HG03196 (cell line): ENCODE measurements around the gene ADAMTS2.

ENCODE experiments used
- ATAC-seq: cut with Tn5 transposase; IDR thresholded peaks from one replicate; pipeline ENCODE4 v1.9.1; 2021; ENCODE audit not compliant: unreplicated experiment

ADAMTS2 gene

DNA sequence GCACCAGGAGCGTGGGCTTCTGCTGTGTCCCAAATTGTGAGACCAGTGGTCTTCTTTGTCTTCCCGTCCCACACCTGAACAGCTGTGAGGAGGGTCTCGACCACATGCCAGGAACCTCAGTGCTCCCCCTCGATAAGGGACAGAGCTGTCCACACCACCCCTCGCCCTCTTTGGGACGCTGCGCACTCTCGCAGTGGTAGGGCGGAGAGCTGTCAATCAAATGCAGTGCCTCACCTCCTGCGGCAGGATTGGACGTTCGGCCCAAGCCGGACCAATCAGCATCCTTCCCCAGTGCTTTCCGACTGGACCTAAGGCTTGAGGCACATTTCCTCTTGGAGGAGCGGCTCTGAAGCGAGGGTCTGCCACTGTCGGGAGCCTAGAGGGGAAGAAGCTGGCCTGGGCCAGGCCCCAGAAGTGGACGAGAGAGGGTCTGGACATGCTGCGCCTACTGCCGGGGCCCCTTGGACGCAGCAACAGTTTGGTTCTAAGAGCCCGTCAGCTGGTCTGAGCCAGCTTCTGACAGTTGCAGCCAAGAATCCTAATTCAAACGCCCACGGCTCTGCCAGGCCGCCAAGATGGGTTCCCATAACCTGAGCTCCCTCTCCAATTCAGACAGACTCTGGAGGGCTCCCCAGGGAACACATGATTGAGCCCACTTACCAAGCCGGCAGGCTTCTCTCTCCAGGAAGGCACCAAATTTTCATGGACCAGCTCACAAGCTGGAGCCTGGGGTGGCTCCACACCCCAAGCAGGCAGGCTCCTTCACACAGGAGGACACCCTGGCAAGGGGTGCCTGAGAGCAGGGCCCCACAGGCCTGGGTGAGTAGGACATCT lies 28.1 kb upstream of the ADAMTS2 start:
- no peak for ATAC-seq

DNA sequence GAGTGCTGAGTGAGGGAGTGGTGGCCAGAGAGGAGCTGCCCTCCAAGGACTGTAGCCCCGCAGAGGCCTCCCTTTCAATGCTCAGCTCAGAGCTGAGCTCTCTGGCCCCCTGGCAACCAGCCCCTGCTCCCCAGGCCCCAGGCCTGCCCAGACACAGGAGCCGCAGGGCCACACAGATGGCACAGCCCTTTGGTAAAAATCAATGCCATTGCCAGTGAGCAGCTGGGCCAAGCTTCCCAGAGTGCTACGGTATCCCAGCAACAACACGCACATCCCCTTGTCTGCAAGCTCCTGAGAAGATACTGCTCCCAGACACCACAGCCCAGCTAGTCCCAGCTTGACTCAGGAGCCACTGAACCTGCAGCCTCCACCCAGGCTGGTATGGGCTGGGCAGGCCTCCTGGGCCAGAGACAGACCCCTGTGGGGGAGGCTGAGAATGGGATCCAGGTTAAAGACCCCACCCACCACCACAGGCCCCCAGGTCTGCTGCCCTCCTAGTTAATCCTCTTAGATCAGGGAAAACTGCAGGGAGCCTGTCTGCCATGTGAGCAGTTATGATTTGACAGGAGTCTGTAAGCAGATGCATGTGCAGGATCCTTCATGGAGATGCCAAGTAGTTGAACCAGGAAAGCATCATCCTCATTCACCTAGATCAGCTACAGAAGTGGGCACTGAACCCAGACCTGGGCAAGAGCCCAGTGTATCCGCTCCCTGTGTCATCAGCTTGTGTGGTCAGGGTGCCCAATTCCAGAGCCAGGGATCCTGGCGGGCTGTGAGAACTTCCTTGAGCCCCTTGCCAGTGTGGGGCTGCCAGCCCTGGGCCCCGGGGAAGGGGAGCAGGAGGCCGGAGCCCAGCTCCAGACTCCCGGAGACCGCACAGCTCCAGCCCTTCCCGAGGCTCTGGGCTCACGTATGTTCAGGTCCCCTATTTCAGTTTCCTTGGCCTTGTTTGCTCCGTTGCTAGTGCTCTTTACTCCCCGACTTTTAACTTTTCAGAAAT lies 26.7 kb upstream of the ADAMTS2 start:
- ATAC-seq: no peak

DNA sequence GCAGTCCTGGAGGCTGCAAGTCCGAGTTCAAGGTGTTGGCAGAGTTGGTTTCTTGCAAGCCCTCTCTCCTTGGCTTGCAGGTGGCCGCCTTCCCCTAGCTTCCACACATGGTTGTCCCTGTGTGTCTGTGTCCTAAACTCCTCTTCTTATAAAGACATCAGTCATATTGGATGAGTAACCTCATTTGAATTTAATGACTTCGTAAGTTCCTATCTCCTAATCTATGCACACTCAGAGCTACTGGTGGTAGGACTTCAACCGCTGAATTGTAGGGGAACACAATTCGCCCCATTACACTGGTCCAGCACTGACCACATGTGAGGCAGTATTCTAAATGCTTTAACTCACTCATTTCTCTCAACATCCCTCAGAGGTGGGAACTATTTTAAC lies 25.9 kb upstream of the ADAMTS2 start:
- ATAC-seq: no peak

DNA sequence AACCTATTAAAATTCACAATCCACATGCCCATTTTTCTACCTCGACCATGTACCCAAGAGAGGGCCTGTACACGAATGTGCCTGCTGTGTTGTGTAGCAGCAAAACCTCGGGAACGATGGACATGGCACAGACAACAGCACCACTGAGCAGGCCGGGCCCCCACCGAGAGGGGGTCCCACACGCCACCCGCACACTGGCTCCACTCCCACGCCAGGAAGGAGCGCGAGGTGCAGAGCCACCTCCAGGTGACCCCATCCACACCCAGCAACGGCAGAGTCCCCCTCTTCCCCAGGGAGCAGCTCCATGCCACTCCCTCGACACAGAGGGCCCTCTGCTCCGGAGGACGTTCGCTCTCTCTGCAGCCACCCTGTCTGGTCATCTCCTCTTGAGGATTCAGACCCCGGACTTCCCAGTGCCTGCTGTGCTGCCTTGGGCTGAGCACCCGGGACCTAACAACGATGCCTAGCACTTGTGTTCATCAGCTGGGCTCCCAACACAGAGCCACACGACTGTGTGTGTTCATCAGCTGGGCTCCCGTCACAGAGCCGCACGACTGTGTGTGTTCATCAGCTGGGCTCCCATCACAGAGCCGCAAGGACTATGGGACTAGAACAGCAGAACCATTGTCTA lies 25.3 kb upstream of the ADAMTS2 start:
- no peak for ATAC-seq

DNA sequence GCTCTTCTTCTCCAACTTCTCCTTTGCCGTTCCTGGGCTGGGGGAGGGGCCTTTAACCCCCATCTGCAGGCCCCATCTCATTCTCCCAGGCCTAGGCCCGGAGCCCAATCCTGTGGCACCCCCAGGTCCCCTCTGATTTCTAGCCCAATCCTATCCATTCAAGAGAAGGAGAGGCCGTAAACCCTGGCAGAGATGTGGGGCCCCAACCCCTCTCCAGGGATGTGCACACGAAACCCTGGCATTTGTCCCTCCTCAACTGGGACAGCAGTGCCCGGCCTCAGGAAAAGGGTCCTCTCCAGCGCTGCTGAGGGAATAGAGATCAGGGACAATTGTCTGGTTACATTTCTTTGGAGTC lies 24.2 kb upstream of the ADAMTS2 start:
- ATAC-seq: no peak

DNA sequence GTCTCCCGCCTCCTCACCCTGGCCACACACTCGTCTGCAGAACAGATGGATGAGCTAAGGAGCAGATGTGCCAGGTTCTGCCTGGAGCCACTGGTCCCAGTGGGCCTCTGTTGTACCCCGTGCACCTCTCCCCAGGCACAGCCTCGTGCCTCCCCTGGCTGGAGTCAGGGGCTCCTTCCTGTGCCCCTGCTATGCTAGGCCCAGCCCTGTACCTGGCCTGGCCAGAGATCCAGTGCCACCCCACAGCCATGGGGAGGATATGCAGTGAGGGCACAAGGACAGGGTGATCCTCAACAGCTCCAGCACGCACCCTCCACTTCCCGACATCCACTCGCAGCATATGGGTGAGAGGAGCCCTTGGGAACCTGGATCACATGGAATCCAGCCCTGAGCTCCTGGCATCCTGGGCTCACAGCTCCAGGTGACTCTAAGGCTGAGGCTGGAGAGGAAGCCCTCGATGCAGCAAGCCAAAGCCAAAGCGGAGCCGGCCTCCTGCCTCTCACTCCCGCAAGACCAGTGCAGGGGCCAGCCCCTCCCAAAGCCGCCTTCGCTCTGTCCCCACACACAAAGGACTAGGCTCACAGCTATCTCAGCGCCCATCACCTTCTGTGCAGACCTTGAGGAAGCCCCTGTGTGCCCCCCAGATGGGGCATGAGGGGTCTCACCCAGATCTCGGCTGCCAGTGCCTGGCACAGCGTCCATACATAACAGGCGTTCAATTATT lies 23.7 kb upstream of the ADAMTS2 start:
- ATAC-seq: no peak

DNA sequence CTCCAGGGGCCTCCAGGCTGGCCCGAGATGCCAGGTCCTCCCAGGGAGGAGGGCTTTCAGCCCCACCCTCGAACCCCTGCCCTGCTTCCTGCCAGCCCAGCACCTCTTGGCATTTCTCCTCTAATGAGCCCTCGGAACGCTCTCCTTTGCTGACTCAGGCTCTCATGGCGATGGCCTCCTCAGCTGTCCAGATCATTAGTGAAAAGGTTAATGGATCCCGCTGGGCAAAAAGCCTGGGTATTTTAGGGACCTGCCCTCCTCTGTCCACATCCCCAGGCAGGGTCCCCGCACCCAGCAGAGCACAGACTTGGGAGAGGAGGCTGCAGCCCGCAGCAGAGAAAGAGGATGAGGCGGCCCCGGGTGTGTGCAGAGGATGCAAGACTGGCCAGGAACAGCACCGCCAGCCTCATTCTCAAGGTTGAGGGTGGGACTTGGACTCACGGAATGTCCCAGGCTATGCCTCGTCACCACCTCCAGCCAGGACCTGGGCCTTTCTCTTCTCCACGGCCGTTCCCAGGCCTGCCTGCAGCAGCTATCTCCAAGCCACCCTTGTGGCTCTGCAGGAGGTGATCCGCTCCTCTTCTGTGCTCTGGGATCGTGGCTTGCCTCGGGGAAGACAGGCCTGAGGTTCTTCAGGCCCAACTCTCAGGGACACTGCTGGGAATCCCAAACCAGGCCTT lies 23.0 kb upstream of the ADAMTS2 start:
- ATAC-seq: no peak

DNA sequence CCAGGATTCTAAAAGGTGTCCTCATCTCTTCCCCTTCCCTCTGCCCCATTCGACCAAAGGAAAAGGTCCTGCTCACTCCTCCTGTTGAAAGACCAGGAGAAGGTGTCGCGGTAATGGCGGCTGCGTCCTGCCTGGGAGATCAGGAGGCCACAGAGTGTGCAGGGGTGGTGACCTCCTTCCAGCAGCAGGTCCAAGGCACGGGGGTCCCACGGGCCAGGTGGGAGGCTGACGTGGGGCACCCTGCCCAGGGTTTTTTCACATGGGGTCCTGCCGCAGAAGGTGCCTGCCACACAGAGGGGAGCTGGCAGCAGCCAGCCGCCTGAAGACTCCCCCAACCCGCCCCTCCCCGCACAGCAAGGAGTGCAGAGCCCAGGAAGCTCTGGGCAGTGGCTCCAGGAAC lies 22.2 kb upstream of the ADAMTS2 start:
- no peak for ATAC-seq

DNA sequence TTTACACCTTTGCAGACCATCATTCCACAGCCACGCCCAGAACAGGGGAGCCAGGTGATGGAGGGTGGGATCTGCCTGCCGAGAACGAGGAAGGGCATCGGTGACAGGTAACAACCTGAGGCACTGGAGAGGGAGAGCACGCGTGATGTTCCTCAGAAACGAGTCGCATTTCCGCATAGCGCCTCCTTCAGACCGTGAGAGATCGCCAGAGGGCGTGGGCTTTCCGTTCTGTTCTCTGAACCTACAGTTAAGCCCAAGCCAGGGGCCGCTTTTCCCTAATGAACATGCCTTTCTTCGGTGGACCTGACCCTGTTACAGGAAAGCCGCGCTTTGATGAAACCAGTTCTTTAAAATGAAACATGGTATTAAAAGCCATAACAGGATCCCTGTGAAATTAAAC lies 17.1 kb upstream of the ADAMTS2 start:
- no peak for ATAC-seq

DNA sequence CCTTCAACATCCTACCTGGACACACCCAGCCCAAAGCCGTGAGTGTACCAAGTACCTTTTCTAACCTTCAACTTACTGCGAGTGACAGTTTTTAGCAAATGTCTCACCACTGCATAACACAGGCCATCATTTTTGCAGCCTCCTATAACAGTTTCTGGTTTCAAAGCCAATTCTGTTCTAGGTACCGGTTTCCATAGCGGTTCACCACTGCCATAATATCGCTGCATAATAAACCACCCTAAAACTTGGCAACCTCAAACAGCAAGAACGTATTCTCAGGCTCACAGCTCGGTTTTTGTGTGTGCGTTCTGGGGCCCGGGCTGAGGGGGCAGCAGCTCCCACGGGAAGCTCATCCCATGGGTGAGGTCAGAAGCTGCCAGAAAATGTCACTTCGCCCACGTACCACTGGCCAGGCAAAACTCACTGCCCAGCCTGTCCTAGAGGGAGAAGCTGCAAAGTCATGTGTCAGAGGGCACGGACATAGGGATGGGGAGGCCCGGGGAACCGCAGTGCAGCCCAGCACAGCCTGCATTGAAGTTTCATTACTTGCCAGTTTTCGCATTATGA lies 15.9 kb upstream of the ADAMTS2 start:
- no peak for ATAC-seq

DNA sequence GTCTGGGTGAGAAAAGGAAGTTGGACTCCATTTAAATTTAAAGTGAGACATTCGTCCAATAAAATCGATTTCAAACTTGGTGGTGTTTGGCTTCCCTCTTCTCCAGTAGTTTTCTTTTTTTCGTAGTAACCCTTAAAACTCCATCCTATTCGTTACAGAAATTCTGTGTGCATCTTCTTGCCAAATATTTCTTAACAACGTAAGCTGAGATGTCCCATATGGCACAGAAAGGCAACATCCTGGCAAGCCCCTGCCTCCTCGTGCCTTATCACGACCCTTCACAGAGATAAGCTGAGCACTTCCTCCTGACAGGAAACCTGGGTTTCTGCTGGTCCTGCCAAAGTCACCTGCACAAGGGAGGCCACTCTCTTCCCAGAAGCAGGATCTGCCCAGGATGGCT lies 11.8 kb upstream of the ADAMTS2 start:
- ATAC-seq: no peak

DNA sequence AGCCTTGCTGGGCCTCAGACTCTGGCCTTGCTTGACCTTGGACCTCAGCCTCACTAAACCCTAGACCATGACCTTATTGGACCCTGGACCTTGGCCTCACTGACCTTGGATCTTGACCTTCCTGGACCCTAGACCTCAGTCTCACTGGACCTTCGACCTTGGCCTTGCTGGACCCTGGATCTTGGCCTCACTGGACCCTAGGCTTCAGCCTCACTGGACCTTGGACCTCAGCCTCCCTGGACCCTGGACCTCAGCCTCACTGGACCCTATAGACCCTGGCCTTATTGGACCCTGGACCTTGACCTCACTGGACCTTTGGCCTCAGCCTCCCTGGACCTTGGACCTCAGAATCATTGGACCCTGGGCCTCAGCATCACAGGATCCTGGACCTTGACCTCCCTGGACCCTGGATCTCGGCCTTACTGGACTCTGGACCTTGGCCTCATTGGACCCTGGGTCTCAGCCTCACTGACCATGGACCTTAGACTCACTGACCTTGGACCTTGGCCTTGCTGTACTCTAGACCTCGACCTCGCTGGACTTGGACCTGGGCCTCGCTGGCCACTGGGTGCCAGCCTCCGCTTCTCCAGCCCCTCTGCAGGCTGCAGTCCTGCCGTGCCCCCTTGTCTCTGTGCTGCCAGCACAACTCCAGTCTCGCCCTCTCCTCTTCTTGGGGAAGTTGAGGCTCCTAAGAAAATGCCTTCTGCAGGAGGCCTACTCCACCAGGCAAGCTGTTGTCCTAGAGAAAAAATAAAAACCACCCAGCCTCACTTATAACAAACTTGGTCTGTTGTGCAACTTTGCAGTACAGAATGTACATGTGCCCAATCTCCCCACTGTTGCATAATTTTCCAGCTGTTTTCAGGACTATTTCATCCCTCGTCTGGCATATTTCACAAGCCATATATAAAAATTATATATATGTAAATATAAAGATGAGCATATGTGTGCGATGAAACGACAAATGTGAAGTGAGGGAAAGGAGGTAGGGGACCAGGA lies 11.0 kb upstream of the ADAMTS2 start:
- ATAC-seq: no peak

DNA sequence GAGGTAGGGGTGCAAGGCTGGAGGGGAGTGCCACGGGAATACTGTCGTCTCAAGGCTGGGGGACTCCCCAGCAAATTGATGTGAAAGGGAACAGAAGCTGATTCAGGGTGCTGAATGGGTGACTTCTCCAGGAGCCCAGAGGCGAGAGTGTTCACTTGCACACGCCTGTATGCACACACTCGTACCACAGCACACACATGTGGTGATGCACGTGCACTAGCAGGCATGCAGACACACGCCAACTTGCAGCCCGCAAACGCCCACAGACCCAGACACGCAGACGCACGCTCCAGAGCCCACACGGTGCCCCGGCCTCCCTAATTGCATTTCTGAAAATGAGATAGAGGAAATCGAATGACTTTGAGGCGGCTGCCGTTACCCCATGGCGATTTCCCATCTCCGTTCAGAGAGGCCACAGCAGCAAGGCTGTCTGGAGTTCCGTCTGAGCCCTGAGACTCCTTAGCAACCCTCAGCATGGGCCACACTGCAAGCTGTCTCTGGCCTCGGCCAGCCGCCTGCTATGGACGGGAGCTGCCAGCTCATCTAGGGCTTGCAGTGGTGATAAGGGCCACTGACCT lies 9.1 kb upstream of the ADAMTS2 start:
- ATAC-seq: no peak

DNA sequence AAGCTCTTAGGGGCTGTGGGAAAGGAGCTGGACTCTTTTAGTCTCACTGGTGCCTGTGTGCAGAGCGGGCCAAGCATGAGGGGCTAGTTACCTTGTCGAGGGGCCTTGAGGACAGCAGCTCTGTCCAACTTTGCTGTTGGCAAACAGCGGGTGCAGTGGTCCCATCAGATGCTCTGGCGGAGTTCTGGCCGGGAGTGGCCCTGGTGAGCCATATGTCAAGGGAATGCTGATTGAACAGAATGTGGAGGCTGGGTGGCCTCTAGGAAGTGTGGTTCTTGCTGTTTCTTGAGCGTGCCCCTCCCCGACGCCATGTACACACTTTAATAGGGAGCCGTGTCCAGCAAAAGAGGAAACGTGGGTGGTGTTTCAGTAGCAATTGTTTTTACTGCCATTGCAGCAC lies 3.6 kb upstream of the ADAMTS2 start:
- ATAC-seq: no peak

DNA sequence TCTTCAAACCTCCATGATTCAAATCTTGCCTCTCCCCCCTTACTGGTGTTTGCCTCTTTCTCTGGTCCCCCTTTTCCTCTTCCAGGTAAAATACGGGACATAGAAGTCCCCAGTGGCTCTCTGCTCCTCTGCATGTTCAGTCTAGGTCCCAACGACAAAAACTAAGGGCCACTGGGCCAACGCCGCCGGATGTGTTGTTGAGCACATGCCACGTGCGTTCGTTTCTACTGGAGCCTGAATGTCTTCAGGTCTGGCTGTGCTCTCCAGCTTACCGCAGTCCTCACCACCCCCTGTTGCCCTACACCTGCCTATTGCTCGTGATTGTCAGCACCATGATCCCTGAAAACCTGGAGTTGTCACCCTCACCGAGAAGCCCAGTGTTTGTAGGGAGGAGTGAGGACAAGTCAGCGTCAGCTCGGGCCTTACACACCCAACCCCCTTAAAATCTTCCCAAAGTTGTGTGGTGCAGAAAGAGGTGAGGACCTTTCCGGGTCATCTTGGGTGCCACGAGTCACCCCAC lies 2.8 kb upstream of the ADAMTS2 start:
- ATAC-seq: no peak

DNA sequence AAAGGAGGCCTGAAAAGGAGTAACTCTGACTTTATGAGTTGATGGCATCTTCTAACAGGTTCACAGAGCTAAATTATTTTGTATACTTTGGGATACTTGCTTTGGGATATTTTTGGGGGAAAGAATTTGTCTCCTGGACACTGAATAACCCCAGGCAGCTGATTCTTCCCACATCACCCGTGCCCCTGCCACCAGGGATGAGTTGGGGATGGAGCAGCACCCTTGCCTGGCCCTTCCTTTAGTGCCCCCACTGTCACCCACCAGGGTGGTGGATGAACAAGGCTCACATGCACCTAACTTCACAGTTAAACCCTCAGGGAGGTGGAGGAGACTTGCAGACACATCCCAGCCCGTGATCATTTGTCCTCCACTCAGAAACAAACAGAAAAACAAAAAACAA lies 2.3 kb upstream of the ADAMTS2 start:
- no peak for ATAC-seq

DNA sequence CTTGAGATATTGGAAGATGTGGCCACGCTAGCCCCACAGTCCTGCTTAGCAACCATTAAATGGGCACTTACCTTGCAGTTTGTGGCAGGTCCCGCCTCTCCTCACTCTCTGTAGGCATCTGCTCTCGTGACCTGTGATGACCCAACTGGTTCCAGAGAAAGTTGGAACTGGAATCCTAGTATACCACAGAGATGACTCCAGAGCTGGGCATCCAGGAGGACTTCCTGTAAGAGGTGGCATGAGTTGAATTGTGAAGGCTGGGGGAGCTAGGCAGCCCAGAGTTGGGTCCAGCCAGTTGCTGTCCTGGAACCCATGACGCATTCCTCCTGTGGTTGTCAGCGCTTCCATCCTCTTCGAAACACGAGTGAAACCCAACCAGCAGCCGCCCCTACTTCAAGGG lies 1.6 kb upstream of the ADAMTS2 start:
- no peak for ATAC-seq

DNA sequence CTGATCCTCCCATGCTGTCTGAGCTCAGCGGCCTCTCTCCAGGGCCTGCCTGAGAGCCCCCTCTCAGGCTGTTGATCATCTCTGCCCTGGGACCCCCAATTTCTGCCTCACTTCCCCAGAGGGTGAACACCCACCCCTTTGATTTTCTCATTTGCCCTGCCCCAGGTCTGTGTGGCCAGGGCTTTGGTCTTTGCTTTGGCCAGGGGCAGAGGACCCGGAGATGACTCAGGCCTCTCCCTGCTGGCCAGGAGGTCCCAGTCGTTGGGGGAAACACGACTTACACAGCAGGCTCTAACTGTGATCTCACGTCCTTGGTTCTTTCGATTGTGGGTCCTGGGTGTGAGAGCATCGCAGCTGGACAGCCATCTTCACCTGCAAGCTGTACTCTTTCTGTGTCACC lies 1.1 kb upstream of the ADAMTS2 start:
- no peak for ATAC-seq

DNA sequence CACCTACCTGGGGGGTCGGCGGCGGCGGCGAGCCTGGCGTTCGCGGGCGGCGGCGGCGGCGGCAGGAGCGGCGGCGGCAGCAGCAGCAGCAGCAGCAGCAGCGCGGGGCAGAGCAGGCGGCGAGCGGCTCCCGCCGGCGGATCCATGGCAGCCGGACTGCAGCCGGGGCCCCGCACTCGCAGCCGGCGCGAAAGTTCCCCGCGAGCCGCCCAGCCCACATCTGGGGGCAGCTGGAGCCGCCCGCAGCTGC lies 153 bp downstream of the ADAMTS2 start:
- ATAC-seq: no peak
